ENCODE data around the gene DNAJC1.

Gene DNAJC1

GRCh38 chr10:21912625-21913024 is 90.9 kb downstream of the DNAJC1 start:
- H3K36me3 ChIP-seq (replicated peaks) = no peaks in the 10 kb centered on the region
- DNase-seq = no peak
- no peaks in the 10 kb centered on the region for H3K27me3 ChIP-seq (replicated peaks)
- TF ChIP-seq, protein P1, sequence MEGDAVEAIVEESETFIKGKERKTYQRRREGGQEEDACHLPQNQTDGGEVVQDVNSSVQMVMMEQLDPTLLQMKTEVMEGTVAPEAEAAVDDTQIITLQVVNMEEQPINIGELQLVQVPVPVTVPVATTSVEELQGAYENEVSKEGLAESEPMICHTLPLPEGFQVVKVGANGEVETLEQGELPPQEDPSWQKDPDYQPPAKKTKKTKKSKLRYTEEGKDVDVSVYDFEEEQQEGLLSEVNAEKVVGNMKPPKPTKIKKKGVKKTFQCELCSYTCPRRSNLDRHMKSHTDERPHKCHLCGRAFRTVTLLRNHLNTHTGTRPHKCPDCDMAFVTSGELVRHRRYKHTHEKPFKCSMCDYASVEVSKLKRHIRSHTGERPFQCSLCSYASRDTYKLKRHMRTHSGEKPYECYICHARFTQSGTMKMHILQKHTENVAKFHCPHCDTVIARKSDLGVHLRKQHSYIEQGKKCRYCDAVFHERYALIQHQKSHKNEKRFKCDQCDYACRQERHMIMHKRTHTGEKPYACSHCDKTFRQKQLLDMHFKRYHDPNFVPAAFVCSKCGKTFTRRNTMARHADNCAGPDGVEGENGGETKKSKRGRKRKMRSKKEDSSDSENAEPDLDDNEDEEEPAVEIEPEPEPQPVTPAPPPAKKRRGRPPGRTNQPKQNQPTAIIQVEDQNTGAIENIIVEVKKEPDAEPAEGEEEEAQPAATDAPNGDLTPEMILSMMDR (IDR thresholded peaks at IDR 0.05; ENCODE audit: low read depth, low read length, missing control alignments) = no peak
- in situ Hi-C loops (cut with HindIII; ENCODE audit: low pct_ligation_motif_present, low sequenced_read_pairs) = no loop called here
- no peak overlapping the region for H3K27ac ChIP-seq
- H3K4me3 ChIP-seq (ENCODE audit: low read depth, low read length) = no peak overlapping the region

DNA sequence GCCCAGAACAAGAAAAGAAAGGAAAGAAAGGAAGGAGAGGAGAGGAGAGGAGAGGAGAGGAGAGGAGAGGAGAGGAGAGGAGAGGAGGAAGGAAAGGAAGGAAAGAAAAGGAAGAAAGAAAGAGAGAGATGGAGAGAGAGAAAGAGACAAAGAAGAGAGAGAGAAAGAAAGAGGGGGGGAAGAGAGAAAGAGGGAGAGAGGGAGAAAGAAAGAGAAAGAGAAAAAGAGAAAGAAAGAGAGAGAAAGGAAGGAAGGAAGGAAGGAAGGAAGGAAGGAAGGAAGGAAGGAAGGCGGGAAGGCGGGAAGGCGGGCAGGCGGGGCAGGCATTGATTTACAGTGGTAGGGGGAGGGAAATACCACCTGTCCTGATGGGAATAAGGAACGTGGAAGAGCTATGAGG is 92.7 kb downstream of the DNAJC1 start:
- H3K36me3 ChIP-seq (replicated peaks) = no peaks in the 10 kb centered on the region
- TF ChIP-seq, protein P1 (IDR thresholded peaks at IDR 0.05; ENCODE audit: low read depth, low read length, missing control alignments) = no peak
- in situ Hi-C loops (cut with HindIII; ENCODE audit: low pct_ligation_motif_present, low sequenced_read_pairs) = no loop called here

GRCh38 chr10:21907436-21907835 is 96.1 kb downstream of the DNAJC1 start:
- H3K27me3 ChIP-seq (replicated peaks) = no peaks in the 10 kb centered on the region
- H3K27ac ChIP-seq = no peak overlapping the region

More for the DNA sequence above, 92.7 kb downstream of the DNAJC1 start:
- no peak overlapping the region for H3K4me3 ChIP-seq (ENCODE audit: low read depth, low read length)
- H3K27ac ChIP-seq = no peak overlapping the region
- no peaks in the 10 kb centered on the region for H3K27me3 ChIP-seq (replicated peaks)
- DNase-seq = no peak

GRCh38 chr10:21904930-21905329 is 98.6 kb downstream of the DNAJC1 start:
- in situ Hi-C loops (cut with HindIII; ENCODE audit: low pct_ligation_motif_present, low sequenced_read_pairs) = no loop called here
- DNase-seq = no peak
- no peaks in the 10 kb centered on the region for H3K27me3 ChIP-seq (replicated peaks)
- TF ChIP-seq, protein P1 (IDR thresholded peaks at IDR 0.05; ENCODE audit: low read depth, low read length, missing control alignments) = no peak
- H3K27ac ChIP-seq = no peak overlapping the region
- no peak overlapping the region for H3K4me3 ChIP-seq (ENCODE audit: low read depth, low read length)
- H3K36me3 ChIP-seq (replicated peaks) = no peaks in the 10 kb centered on the region

More at GRCh38 chr10:21907436-21907835, 96.1 kb downstream of the DNAJC1 start:
- H3K36me3 ChIP-seq (replicated peaks) = no peaks in the 10 kb centered on the region
- no peak for DNase-seq
- TF ChIP-seq, protein P1 (IDR thresholded peaks at IDR 0.05; ENCODE audit: low read depth, low read length, missing control alignments) = no peak
- in situ Hi-C loops (cut with HindIII; ENCODE audit: low pct_ligation_motif_present, low sequenced_read_pairs) = no loop called here
- no peak overlapping the region for H3K4me3 ChIP-seq (ENCODE audit: low read depth, low read length)

DNA sequence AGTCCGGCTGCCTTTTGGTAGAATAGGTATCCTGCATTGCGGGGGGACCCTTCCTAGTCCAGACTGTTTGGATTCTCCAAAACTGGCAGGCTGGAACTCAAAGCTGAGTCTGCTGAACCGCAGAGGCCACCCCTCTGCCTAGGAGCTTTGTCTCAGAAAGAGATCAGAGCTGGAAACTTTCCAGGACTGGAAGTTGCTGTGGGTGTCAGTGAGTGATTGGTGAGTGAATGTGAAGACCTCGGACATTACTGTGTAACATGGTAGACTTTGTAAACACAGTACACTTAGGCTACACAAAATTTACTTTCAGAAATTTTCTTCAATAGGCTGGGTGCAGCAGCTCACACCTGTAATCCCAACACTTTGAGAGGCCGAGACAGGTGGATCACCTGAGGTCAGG is 103.8 kb downstream of the DNAJC1 start:
- Histone ChIP-seq H3K4me3 (ENCODE audit: low read depth, low read length) (no peak overlapping the region), H3K36me3 (replicated peaks) (no peaks in the 10 kb centered on the region), H3K27me3 (replicated peaks) (no peaks in the 10 kb centered on the region), H3K27ac (no peak overlapping the region)
- in situ Hi-C loops (cut with HindIII; ENCODE audit: low pct_ligation_motif_present, low sequenced_read_pairs) = no loop called here
- no peak for DNase-seq
- TF ChIP-seq, protein P1 (IDR thresholded peaks at IDR 0.05; ENCODE audit: low read depth, low read length, missing control alignments) = no peak

DNA sequence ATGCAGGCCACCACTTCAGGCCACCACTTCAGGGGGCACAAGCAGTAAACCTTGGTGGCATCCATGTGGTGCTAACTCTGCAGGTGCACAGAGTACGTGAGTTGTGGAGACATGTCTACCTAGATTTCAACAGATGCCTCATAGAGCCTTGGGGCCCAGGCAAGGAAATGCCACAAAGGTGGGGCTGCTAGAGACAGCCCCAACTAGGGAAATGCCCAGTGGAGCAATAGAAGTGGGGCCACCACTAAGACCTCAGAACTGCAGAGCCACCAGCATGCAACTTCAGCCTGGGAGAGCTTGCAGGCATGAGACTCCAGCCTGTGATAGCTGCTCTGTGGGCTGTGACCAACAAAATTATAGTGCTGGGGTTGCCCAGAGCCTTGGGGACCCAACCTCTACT is 107.6 kb downstream of the DNAJC1 start:
- Histone ChIP-seq H3K27ac (no peak overlapping the region), H3K36me3 (replicated peaks) (no peaks in the 10 kb centered on the region), H3K27me3 (replicated peaks) (no peaks in the 10 kb centered on the region), H3K4me3 (ENCODE audit: low read depth, low read length) (no peak overlapping the region)
- in situ Hi-C loops (cut with HindIII; ENCODE audit: low pct_ligation_motif_present, low sequenced_read_pairs) = no loop called here
- no peak for DNase-seq
- TF ChIP-seq, protein P1 (IDR thresholded peaks at IDR 0.05; ENCODE audit: low read depth, low read length, missing control alignments) = no peak

Measured in brain microvascular endothelial cell (primary cell).